OCI-LY7 (cell line): ENCODE data around the gene BTNL2.

Source experiments
- CTCF ChIP-seq: fragments of 200-600 bp; sonication (generic); conservative IDR thresholded peaks from 2 replicates; pipeline ENCODE4 v1.5.1; 2014; ENCODE audit warnings: mild to moderate bottlenecking, antibody characterized with exemption, low read length, moderate library complexity, mixed read lengths
- EZH2phosphoT487 ChIP-seq: fragments of 200-600 bp; sonication (generic); IDR thresholded peaks from 2 replicates; pipeline ENCODE4 v1.6.1; 2018; ENCODE audit warnings: low read depth, borderline replicate concordance, mild to moderate bottlenecking, mixed run types, antibody characterized with exemption, low read length, moderate library complexity, mixed read lengths

GRCh38 chr6:32436995-32437836 is 30.2 kb upstream of the BTNL2 start:
- TF ChIP-seq EZH2phosphoT487 (no peak), CTCF (no peak)
